Esophagus squamous epithelium (tissue), 4 donors: ENCODE results near the gene ZC3H12A.

Experiments
- POLR2A ChIP-seq, 4 donors: fragments of 450-650 bp; IDR thresholded peaks; one replicate each; pipeline ENCODE4 v1.6.1; 2017; ENCODE audit warnings: antibody characterized with exemption in 4 of 4, mild to moderate bottlenecking in 4 of 4, moderate library complexity in 3 of 4
- TF ChIP-seq, protein P1 (sequence below), 6 experiments: fragments of 450-650 bp in 4 of 6; fragments of 200-600 bp in 2 of 6; sonication (generic) in 2 of 6; IDR thresholded peaks; one replicate each; pipeline ENCODE4 v1.5.1; 2016 to 2019; ENCODE audit warnings: antibody characterized with exemption in 6 of 6, mild to moderate bottlenecking in 4 of 6, moderate library complexity in 4 of 6

- TF ChIP-seq, protein P1, sequence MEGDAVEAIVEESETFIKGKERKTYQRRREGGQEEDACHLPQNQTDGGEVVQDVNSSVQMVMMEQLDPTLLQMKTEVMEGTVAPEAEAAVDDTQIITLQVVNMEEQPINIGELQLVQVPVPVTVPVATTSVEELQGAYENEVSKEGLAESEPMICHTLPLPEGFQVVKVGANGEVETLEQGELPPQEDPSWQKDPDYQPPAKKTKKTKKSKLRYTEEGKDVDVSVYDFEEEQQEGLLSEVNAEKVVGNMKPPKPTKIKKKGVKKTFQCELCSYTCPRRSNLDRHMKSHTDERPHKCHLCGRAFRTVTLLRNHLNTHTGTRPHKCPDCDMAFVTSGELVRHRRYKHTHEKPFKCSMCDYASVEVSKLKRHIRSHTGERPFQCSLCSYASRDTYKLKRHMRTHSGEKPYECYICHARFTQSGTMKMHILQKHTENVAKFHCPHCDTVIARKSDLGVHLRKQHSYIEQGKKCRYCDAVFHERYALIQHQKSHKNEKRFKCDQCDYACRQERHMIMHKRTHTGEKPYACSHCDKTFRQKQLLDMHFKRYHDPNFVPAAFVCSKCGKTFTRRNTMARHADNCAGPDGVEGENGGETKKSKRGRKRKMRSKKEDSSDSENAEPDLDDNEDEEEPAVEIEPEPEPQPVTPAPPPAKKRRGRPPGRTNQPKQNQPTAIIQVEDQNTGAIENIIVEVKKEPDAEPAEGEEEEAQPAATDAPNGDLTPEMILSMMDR (IDR thresholded peaks at IDR 0.05): no peak
- no peak for TF ChIP-seq POLR2A (IDR thresholded peaks at IDR 0.05)
These were observed 32.4 kb downstream of the ZC3H12A start for GRCh38 chr1:37506740-37507139.
